Measurements from ENCODE around the gene NXN. TPM values are rescaled to one million over a fixed set of nuclear protein-coding genes. Genes with fewer than 3 reads are reported as not detected.

The NXN gene
- total RNA-seq, 1 experiment from 2014 or later: 142 TPM

- H3K36me3 ChIP-seq (replicated peaks; ENCODE audit: control insufficient read depth, insufficient read depth, low read length): peaks cover 2% of the 10 kb centered on the region
- H3K4me3 ChIP-seq (ENCODE audit: insufficient read depth, low read depth, low read length): no peak overlapping the region
- no peaks in the 10 kb centered on the region for H3K27me3 ChIP-seq (ENCODE audit: control insufficient read depth, insufficient read depth, low read length)
- peak; percentile 52 for DNase-seq
Measured at GRCh38 chr17:1010586-1010985, 31.0 kb upstream of the NXN start.

GRCh38 chr17:1010086-1010450, 30.5 kb upstream of the NXN start:
- peak; percentile 62 for DNase-seq
- peaks cover 2% of the 10 kb centered on the region for H3K36me3 ChIP-seq (replicated peaks; ENCODE audit: control insufficient read depth, insufficient read depth, low read length)
- H3K4me3 ChIP-seq (ENCODE audit: insufficient read depth, low read depth, low read length): no peak overlapping the region
- no peaks in the 10 kb centered on the region for H3K27me3 ChIP-seq (ENCODE audit: control insufficient read depth, insufficient read depth, low read length)

GRCh38 chr17:1009229-1010085, 29.9 kb upstream of the NXN start:
- Histone ChIP-seq H3K27me3 (ENCODE audit: control insufficient read depth, insufficient read depth, low read length) (no peaks in the 10 kb centered on the region), H3K36me3 (replicated peaks; ENCODE audit: control insufficient read depth, insufficient read depth, low read length) (peaks cover 2% of the 10 kb centered on the region), H3K4me3 (ENCODE audit: insufficient read depth, low read depth, low read length) (no peak overlapping the region)
- peak; percentile 55 for DNase-seq

DNA sequence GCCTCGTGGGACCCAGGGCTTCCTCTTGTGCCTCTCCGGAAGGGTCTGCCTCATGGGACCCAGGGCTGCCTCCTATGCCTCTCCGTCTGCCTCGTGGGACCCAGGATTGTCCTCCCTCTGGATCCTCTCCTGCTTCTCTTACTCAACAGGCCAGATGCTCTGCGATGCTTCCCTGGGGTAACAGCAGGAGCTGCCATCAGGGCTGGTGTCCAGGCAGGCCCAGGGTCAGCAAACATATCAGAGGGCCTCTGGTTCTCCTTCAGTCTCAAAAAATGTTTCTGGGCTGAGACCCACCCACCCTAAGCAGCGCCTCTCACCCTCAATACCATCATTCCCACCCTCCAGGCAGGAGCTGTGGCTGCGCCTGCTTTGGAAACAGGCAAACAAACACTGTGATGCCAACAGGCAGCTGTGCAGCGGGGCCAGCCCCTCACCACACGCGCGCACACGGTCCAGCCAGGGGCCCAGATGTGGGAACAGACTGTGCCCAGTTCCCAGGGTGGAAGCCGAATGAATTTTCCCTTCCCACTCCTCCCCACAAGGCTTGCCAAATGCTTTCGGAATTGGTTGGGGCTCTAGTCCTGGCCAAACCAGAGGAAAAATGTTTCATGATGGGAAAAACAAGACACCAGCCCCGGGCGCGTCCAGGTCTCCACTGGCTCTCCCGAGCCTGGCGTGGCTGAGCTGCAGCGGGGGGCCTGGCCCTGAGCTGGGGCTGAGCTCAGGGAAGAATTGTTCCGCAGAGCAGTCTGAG, 28.6 kb upstream of the NXN start:
- Histone ChIP-seq H3K27me3 (ENCODE audit: control insufficient read depth, insufficient read depth, low read length) (no peaks in the 10 kb centered on the region), H3K36me3 (replicated peaks; ENCODE audit: control insufficient read depth, insufficient read depth, low read length) (peaks cover 2% of the 10 kb centered on the region), H3K4me3 (ENCODE audit: insufficient read depth, low read depth, low read length) (no peak overlapping the region)
- peak; percentile 52 for DNase-seq

DNA sequence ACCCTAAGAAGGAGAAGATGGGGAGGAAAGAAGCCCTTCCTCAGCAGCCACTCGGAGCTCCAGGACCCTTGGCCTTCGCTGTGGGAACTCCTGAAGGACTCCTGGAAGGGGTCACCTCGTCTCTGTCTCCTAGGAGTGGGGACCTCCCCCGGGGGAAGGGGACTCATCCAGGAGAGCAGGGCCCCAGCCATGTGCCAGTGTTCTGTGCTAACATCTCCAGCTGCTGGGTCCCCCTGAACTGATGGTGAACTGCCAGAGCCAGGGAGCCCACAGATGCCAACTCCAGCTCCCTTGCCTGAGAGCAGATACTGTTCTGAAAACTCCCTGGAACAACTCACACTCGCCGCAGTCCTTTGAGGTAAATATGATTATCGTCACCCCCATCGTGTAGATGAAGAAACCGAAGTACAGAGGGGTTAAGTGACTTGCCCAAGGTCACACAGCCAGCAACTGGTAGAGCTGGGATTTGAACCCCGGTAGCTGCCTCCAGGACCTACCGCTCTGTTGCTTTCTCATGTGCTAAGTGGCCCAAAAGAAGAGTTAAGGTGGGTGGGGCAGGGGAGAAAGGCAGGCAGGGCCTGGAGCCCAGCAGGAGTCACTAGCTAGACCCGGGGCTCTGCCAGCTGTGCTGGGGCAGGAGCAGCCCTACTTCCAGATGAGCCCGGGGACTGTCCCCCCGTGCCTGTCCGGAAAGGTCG, 27.9 kb upstream of the NXN start:
- H3K4me3 ChIP-seq (ENCODE audit: insufficient read depth, low read depth, low read length): no peak overlapping the region
- H3K27me3 ChIP-seq (ENCODE audit: control insufficient read depth, insufficient read depth, low read length): no peaks in the 10 kb centered on the region
- H3K36me3 ChIP-seq (replicated peaks; ENCODE audit: control insufficient read depth, insufficient read depth, low read length): peaks cover 2% of the 10 kb centered on the region
- DNase-seq: peak; percentile 49

GRCh38 chr17:1006054-1006453, 26.5 kb upstream of the NXN start:
- H3K36me3 ChIP-seq (replicated peaks; ENCODE audit: control insufficient read depth, insufficient read depth, low read length): peaks cover 5% of the 10 kb centered on the region
- H3K4me3 ChIP-seq (ENCODE audit: insufficient read depth, low read depth, low read length): no peak overlapping the region
- DNase-seq: peak; percentile 71
- no peaks in the 10 kb centered on the region for H3K27me3 ChIP-seq (ENCODE audit: control insufficient read depth, insufficient read depth, low read length)

GRCh38 chr17:1005361-1005946, 25.9 kb upstream of the NXN start:
- peaks cover 7% of the 10 kb centered on the region for H3K36me3 ChIP-seq (replicated peaks; ENCODE audit: control insufficient read depth, insufficient read depth, low read length)
- no peak overlapping the region for H3K4me3 ChIP-seq (ENCODE audit: insufficient read depth, low read depth, low read length)
- DNase-seq: peak; percentile 55
- no peaks in the 10 kb centered on the region for H3K27me3 ChIP-seq (ENCODE audit: control insufficient read depth, insufficient read depth, low read length)

- no peaks in the 10 kb centered on the region for H3K27me3 ChIP-seq (ENCODE audit: control insufficient read depth, insufficient read depth, low read length)
- peak; percentile 75 for DNase-seq
- H3K36me3 ChIP-seq (replicated peaks; ENCODE audit: control insufficient read depth, insufficient read depth, low read length): peaks cover 9% of the 10 kb centered on the region
- H3K4me3 ChIP-seq (ENCODE audit: insufficient read depth, low read depth, low read length): no peak overlapping the region
Measured at GRCh38 chr17:1004769-1005295, 25.3 kb upstream of the NXN start.

DNA sequence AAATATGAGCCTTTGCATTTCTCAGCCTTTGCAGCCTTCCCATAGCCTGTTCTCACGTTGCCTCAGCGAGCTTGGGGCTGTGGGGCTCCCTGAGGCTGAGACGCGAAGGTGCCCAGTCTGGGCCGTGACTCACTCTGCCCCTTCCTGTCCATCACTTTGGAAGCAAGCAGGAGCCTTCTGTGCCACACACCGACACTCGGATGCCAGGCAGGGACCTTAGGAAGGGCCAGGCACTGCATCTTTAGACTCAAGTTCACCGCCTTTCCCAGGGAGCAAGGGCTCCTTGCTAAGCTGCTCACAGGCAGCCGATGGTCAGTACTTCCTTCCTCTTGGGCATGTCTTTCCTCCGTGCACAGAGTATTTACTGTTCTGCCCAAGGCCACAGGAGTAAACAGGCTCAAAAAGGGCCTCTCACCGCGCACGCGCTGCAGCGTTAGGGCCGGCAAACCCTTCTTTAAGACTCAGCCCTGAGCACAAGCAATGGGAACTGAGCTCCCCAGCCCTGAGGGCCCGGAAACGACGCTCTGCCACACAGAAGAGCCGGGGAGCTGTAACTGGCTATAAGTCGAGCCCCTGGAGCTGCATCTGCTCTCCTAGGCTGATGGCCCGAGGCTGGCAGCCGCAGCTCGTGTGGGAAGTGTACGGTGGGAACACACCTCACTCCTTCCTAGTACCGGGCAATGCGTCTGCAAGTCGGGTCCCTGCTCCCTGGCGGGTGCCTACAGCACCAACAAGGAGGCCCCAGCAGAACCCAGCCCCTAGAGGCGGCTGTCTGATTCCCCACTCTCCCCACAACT, 24.6 kb upstream of the NXN start:
- peaks cover 13% of the 10 kb centered on the region for H3K36me3 ChIP-seq (replicated peaks; ENCODE audit: control insufficient read depth, insufficient read depth, low read length)
- peak; percentile 58 for DNase-seq
- no peaks in the 10 kb centered on the region for H3K27me3 ChIP-seq (ENCODE audit: control insufficient read depth, insufficient read depth, low read length)
- H3K4me3 ChIP-seq (ENCODE audit: insufficient read depth, low read depth, low read length): no peak overlapping the region

GRCh38 chr17:1003633-1003971, 24.0 kb upstream of the NXN start:
- Histone ChIP-seq H3K4me3 (ENCODE audit: insufficient read depth, low read depth, low read length) (no peak overlapping the region), H3K27me3 (ENCODE audit: control insufficient read depth, insufficient read depth, low read length) (no peaks in the 10 kb centered on the region), H3K36me3 (replicated peaks; ENCODE audit: control insufficient read depth, insufficient read depth, low read length) (peaks cover 13% of the 10 kb centered on the region)
- no peak for DNase-seq

DNA sequence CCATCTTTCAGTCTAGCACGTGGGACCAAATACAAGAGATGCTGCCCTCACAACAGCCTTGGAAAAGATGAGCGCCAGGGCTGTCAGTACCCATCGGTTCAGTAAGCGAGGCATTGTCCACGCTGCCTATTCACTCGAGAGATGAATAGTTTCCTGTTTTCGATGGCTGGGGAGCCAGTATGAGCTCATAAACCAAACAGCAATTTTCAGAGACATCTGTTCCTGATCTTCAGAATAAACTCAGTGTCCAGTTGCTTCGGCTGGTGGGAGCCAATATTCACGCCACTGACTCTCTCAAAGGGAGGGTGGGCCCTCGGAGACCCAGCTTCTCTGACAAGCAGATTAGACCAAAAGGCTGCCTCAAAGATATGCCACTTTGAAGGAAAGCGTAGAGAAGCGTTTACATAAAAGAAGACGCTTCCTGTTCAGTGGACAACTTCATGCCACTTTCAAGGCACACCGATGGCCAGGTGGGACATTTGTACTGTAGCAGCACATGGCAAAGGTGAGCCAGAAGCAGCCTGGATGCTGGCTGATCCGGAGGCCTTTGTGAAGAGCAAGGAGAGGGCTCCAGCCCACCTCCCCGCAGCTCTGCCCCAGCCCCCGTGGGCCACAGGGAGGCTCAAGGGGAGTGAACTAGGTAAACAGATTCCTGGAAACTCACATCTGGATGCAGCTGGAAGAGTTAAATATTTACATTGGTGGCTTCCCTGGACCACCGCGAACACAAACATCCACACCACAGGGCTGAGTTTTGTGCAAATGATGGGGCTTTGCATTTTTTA, 23.4 kb upstream of the NXN start:
- Histone ChIP-seq H3K36me3 (replicated peaks; ENCODE audit: control insufficient read depth, insufficient read depth, low read length) (peaks cover 13% of the 10 kb centered on the region), H3K27me3 (ENCODE audit: control insufficient read depth, insufficient read depth, low read length) (no peaks in the 10 kb centered on the region)
- no peak for DNase-seq

GRCh38 chr17:1002412-1002753, 22.8 kb upstream of the NXN start:
- no peak overlapping the region for H3K4me3 ChIP-seq (ENCODE audit: insufficient read depth, low read depth, low read length)
- no peak for DNase-seq
- peaks cover 13% of the 10 kb centered on the region for H3K36me3 ChIP-seq (replicated peaks; ENCODE audit: control insufficient read depth, insufficient read depth, low read length)
- H3K27me3 ChIP-seq (ENCODE audit: control insufficient read depth, insufficient read depth, low read length): no peaks in the 10 kb centered on the region

More for the DNA sequence above, 23.4 kb upstream of the NXN start:
- H3K4me3 ChIP-seq (ENCODE audit: insufficient read depth, low read depth, low read length): no peak overlapping the region

DNA sequence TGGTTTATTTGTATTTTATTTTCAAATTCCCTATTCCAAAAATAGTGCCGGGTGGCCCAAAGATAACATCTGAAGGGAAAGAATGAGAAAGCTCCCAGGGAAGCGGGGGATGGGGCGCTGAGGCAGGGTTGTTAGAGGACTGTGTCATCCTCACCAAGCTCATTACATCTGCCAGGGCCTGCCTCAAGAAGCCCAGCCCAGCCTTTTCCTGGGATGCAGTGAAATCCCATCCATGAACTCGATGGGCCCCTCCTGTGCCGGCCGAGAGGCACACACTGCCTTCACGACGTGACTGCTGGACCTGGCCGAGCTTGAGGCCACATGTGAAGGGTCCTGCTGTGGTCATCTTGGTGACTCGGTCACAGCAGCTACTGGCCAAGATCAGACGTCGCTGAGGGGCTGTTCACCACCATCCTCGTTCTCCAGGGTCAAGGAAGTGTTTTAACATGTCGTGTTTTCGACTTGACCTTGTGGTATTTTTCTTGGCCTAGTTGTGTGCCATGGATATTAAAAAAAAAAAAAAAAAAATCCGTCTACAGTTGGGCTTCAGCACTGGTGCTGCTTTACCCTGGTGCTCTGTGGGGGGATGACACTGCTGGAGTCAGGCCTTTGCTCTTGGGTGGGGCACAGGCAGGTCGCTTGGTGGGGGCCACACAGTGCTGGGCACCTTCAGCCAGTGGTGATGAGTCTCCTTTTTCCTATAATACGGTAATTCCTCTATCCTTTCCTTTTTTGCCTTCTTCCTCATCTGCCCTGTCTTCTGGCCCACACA, 22.2 kb upstream of the NXN start:
- no peak for DNase-seq
- H3K4me3 ChIP-seq (ENCODE audit: insufficient read depth, low read depth, low read length): no peak overlapping the region
- H3K27me3 ChIP-seq (ENCODE audit: control insufficient read depth, insufficient read depth, low read length): no peaks in the 10 kb centered on the region
- H3K36me3 ChIP-seq (replicated peaks; ENCODE audit: control insufficient read depth, insufficient read depth, low read length): peaks cover 12% of the 10 kb centered on the region
